AG20443 (cell line): ENCODE results near the gene GTF2A1.

Experiments
- DNase-seq: peaks from one replicate; pipeline ENCODE4 v3.0.0; 2012; ENCODE audit warnings: low spot score, mixed read lengths

The GTF2A1 gene

DNA sequence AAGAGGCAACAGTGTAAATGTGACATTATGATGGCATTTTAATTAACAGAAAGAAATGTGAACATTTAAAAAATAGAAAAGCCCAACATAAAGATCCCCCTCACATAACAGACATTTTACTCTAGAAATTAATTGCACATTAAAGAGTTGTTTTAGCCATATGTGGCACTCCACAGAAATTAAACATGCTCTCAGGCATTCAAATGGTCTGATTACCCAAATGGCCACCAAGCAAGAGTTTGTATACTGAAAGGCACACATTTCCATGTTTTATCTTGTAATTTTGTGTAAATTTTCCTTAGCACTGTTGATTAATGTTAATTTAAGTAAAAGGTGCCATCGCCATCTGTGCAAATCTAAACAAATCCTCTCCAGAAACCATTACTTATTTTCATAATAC, 43.5 kb downstream of the GTF2A1 start:
- DNase-seq = no peak

- DNase-seq = no peak
Observed at GRCh38 chr14:81176241-81176640, 44.5 kb downstream of the GTF2A1 start.

GRCh38 chr14:81172881-81173280, 47.9 kb downstream of the GTF2A1 start:
- DNase-seq = peak; percentile 20

DNA sequence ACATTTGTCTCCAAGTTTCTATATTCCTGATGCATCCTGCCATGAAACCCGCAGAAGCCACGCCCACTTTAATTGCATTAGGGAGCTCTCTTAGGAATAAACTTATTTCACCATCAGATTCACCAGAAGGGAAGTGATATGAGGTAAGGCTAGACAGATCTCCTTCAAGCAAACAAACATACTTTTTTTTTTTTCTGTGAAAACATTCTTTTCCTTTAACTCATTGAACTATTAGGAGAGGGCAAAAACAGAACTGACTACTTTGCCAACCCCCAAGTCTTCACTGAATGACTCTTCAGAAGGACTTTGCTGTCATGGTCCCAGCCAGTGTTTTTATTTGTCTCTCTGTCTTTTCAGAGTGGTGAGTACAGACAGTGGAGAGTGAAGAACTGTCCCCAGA, 48.4 kb downstream of the GTF2A1 start:
- peak; percentile 25 for DNase-seq

- DNase-seq = no peak
Observed at GRCh38 chr14:81170829-81171195, 49.9 kb downstream of the GTF2A1 start.

DNA sequence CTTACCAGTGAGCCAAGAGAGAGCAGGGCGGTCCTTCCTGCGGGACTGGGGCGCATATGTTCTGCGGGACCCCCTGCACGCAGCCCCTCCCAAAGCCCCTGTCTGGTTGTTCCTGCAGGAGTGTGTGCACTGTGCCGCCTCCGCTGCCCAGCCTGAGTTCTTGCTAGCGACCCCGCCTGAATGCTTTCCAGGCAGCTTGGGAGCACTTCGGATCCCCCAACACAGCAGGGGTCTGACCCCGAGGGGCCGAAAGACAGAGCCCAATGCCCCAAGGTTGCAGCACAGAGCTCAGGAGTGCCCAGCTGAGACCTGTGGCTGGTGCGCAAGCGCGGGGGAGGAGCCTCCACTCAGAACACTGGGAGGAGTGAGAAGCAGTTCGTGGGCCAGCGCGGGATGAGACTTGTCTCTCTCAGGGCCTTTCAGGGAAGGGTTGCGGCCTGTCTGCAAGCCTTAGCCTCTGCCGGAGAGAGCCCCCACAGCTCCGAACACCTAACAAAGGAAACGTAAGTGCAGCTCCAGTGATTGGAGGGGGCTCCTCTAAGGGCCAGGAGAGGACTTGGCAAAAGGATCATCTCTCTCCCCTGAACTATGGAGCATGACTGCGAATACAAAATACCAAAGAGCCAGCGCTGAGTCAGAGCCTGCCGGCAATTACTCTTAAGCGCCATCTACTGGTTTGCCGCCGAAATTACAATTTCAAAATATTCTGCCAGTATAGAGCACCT, 50.5 kb downstream of the GTF2A1 start:
- DNase-seq = peak; percentile 96

DNA sequence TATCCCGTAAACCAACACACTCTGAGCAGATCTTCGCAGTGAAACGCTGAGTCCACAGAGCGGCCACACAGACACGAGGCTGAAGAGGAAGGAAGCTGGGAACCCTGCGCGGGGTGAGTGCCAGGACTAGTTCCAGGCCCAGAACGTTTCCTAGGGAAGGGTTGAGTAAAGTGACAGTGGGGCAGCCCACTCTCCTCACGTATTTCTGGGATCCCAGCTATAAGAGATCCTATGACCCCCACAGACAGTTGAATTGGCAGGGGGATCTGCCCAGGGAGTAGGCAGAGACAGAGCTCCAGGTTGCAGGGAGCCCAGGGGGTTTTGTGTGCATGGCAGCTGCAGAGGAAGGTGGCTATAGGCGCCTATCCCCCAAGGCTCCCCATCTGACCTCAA, 51.1 kb downstream of the GTF2A1 start:
- peak; percentile 47 for DNase-seq

DNA sequence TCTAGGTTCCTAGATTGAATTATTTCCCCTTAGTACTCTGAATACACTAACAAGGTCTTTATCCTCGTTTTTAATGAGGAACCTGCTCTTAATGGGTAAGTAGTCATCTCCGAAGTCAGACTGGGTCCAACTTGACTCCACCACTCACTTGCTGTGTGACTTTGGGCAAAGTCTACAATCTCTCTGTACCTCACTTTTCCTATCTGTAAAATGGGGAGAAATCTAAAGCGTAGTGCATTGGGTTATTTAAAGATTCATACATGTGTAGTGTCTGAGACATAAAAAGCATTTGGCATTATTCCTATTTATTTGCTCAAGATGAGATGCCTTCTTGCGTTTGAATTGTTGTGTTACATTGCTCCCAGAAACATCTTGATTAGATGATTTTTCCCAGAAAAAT, 51.5 kb downstream of the GTF2A1 start:
- no peak for DNase-seq

- no peak for DNase-seq
Observed at GRCh38 chr14:81166121-81166520, 54.6 kb downstream of the GTF2A1 start.

DNA sequence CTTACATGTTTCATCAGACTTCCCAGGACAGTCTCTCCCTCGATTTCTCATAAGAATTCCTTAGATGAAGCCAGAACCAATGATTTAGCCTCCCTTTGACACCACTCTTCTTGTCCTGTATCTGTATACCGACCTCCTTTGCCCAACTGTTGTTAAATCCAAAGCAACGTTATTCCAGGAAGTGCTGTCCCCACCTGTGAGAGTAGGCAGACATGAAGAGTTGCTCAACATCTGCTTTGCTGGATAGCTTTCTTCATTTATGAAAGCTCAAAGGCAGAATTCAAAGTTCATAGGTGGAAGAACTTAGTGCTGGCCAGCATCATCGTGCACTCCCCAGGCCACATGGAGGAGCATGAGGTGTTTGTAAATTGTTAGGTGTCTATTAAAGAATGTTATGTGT, 55.6 kb downstream of the GTF2A1 start:
- no peak for DNase-seq

- DNase-seq = peak; percentile 67
Observed at GRCh38 chr14:81164167-81164774, 56.5 kb downstream of the GTF2A1 start.

DNA sequence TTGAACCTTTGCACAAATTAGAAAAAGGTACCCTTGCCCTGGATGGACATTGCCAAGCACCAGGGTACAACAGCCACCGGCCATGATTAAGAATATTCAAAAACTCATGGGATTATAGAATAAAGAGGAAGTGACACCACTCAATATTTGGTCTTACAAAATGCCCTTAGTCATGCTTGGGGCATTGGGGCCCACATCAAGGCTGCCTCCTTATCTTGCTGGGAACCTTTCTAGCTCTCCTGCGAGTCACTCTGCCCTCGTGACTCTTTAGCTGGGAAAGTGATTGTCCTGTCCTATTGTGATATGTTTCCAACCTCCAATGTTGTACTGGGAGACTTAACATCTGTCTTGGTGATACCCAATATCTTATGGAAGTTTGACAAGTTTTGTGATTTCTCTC, 57.8 kb downstream of the GTF2A1 start:
- DNase-seq = no peak

- no peak for DNase-seq
Observed at GRCh38 chr14:81161749-81162148, 59.0 kb downstream of the GTF2A1 start.

DNA sequence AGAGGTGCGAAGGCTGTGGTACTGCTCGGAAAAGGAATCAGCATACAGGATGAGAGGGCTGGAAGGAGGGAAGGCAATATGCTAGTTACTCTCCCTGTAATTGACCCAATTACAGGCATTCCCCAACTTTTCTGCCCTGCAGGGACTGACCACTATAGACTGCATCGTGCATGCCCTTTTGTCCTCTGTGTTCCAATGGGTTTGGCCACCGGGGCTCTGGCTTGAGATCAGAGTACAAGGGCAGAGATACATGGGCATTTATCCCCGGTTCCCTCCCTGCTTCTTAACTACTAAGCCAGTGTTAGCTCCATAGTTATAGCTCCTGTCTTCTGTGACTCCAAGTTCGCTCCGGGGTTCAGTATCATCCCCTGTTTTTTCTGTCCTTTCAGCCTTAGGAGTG, 59.7 kb downstream of the GTF2A1 start:
- DNase-seq = no peak

GRCh38 chr14:81157431-81157830, 63.3 kb downstream of the GTF2A1 start:
- DNase-seq = no peak

- DNase-seq = no peak
Observed at GRCh38 chr14:81153187-81153586, 67.6 kb downstream of the GTF2A1 start.

DNA sequence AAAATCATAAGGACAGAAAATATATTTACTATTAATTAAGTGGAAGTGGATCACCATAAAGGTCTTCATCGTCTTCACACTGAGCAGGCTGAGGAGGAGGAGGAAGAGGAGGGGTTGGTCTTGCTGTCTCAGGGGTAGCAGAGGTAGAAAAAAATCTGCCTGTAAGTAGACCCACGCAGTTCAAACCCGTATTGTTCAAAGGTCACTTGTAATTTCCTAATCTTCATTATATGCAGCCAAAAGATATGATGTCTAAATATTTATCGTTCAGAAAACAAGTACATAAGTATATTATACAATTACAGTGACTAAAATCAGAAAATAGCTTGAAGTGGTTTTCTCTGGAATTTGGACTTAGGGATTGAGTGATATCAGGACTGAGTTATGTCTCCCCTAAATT, 72.1 kb downstream of the GTF2A1 start:
- no peak for DNase-seq

GRCh38 chr14:81147140-81147897, 73.4 kb downstream of the GTF2A1 start:
- no peak for DNase-seq

DNA sequence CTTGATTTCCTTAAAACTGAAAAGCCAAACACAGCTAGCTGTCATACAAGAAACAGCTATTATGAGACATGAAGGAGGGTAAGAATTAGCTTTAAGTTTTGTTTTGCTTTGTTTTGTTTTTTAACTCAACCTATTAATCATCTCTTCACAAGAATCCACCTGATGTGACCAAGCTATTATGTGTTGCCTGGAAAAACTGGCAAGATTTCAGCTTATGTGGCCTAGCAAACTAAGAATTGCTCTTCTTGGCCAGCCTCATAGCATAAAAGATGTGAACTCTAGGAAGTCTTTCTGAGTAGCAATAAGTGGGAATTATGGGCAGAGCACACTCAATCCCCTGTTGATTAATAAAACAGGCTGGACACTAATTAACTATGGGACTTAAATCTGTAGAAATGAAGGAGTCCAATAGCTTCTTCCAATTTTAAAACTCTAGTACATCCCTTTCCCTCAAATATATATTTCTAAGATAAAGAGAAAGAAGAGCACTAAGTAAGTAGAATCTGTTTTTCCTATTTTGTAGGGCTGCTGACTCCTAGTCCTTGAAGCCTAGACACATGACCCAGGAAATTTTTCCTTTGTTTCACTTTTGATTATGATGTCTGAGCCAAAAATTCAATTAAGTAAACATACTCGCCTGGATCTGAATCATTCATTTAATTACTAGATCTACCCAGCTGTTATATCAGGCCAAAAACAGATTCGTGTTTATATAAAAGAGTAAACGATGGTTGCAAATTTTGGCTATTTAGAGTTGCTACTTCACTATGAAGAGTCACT, 75.7 kb downstream of the GTF2A1 start:
- no peak for DNase-seq

DNA sequence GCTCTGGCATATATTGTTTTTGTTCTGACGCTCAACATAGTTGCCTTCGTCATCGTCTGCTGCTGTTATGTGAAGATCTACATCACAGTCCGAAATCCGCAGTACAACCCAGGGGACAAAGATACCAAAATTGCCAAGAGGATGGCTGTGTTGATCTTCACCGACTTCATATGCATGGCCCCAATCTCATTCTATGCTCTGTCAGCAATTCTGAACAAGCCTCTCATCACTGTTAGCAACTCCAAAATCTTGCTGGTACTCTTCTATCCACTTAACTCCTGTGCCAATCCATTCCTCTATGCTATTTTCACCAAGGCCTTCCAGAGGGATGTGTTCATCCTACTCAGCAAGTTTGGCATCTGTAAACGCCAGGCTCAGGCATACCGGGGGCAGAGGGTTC, 77.0 kb downstream of the GTF2A1 start:
- DNase-seq = no peak

GRCh38 chr14:81141426-81141825, 79.3 kb downstream of the GTF2A1 start:
- no peak for DNase-seq

- no peak for DNase-seq
Observed at GRCh38 chr14:81138429-81138828, 82.3 kb downstream of the GTF2A1 start.

DNA sequence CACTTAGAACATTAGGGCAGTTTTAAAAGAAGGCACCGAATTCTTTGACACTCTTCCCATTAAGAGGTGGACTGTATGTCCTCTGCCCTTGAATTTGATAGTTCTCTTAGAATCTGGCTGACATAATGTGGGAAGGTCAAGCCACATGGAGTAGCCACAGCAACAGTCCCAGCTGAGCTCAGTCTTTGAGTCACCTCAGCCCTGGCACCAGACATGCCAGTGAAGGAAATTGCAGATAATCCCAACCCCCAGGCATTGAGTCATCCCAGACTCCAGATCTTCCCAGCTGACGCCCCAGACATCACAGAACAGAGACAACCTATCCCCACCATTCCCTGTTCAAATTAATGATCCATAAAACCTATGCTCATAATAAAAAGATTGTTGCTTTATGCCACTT, 83.4 kb downstream of the GTF2A1 start:
- peak; percentile 78 for DNase-seq
